Gastrocnemius medialis (tissue), 4 donors: ENCODE data around the gene PTCRA. TPM values are rescaled to one million over a fixed set of nuclear protein-coding genes. Genes with fewer than 3 reads are reported as not detected.

ENCODE experiments used
- ATAC-seq, 2 donors: fragments of 150-250 bp; one replicate each; pipeline ENCODE4 v1.9.1; 2016
- DNase-seq, 2 donors: peaks; one replicate each; pipeline ENCODE4 v3.0.0-alpha.2; 2019
- H3K27ac ChIP-seq, 4 donors: fragments of 200-600 bp; sonication (generic); 1 replicate in 1 of 4; 2 replicates in 3 of 4; pipeline ENCODE4 v1.5.1; 2016 to 2018; ENCODE audit warnings: mild to moderate bottlenecking in 2 of 4, moderate library complexity in 1 of 4
- H3K27me3 ChIP-seq, 3 donors: fragments of 200-600 bp; sonication (generic) in 2 of 3; 1 replicate in 1 of 3; 2 replicates in 2 of 3; pipeline versions ENCODE4 v1.5.1 to v1.6.0; 2016 to 2019; ENCODE audit warnings: mild to moderate bottlenecking in 1 of 3, moderate library complexity in 1 of 3
- H3K36me3 ChIP-seq, 2 donors: fragments of 200-600 bp; sonication (generic) in 1 of 2; one replicate each; pipeline ENCODE4 v1.5.1; 2017 to 2018
- H3K4me1 ChIP-seq, 2 donors: fragments of 200-600 bp; sonication (generic) in 1 of 2; one replicate each; pipeline ENCODE4 v1.5.1; 2016 to 2017; ENCODE audit warnings: mild to moderate bottlenecking in 2 of 2
- H3K4me3 ChIP-seq, 4 donors: fragments of 200-600 bp; sonication (generic) in 3 of 4; 1 replicate in 1 of 4; 2 replicates in 3 of 4; pipeline ENCODE4 v1.5.1; 2016 to 2019; ENCODE audit warnings: mild to moderate bottlenecking in 2 of 4
- H3K9me3 ChIP-seq, 3 donors: fragments of 200-600 bp; sonication (generic) in 2 of 3; 1 replicate in 1 of 3; 2 replicates in 2 of 3; pipeline ENCODE4 v1.5.1; 2016 to 2019
- POLR2A ChIP-seq, 2 donors: fragments of 450-650 bp; IDR thresholded peaks; one replicate each; pipeline ENCODE4 v1.6.1; 2017; ENCODE audit warnings: antibody characterized with exemption in 2 of 2, mild to moderate bottlenecking in 2 of 2, moderate library complexity in 2 of 2
- in situ Hi-C, 4 donors: fragments of 200-750 bp; cut with MboI; loops; one replicate each; pipeline versions ENCODE4 v1.15.0 to v1.8.0; 2017; ENCODE audit warnings: low sequenced_read_pairs in 4 of 4
- intact Hi-C: fragments of 100-400 bp; cut with DNase I; formaldehyde crosslinking; loops from one replicate; pipeline ENCODE4 v1.15.1; 2023; ENCODE audit warnings: low total_unique reads
- total RNA-seq, 4 donors: library from RNA; depleted of rRNA; stranded (reverse); fragments of >200 nt; gene quantifications; one replicate each; pipeline versions ENCODE4 v1.1.0 to v1.2.3, GENCODE V29; 2016
- TF ChIP-seq, protein P1 (sequence below), 5 experiments: fragments of 450-650 bp in 3 of 5; fragments of 200-600 bp in 2 of 5; sonication (generic) in 2 of 5; IDR thresholded peaks in 4 of 5; conservative IDR thresholded peaks in 1 of 5; 1 replicate in 4 of 5; 2 replicates in 1 of 5; pipeline ENCODE4 v1.5.1; 2016 to 2019; ENCODE audit warnings: antibody characterized with exemption in 5 of 5, mild to moderate bottlenecking in 3 of 5, moderate library complexity in 3 of 5

The PTCRA gene
- total RNA-seq, 4 donors from 2014 or later, result not detected

DNA sequence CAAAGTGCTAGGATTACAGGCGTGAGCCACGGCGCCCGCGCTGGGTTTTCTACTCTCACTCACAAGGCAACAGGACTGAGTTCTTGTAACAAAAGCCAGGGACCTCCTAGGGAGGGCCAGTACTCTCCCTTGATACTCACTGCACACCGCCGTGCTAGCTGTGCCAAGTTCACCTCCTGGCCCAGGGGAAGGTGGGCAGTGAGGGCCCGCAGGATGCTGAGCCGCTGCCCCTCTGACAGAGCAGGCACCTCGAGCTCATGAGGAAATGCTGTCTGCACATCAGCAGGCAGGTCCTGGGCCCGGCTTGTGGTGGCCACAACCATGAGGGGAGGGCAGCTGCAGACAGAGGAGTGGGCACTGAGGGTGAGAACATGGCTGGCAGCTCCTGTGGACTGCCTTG lies 51.4 kb downstream of the PTCRA start:
- ATAC-seq, result no peak
- H3K4me3 ChIP-seq, result no peak overlapping the region
- H3K27ac ChIP-seq, result no peak overlapping the region
- peaks cover 0 to 33% of the 10 kb centered on the region in 2 donors for H3K36me3 ChIP-seq
- no peak for TF ChIP-seq POLR2A (IDR thresholded peaks at IDR 0.05)
- TF ChIP-seq, protein P1, sequence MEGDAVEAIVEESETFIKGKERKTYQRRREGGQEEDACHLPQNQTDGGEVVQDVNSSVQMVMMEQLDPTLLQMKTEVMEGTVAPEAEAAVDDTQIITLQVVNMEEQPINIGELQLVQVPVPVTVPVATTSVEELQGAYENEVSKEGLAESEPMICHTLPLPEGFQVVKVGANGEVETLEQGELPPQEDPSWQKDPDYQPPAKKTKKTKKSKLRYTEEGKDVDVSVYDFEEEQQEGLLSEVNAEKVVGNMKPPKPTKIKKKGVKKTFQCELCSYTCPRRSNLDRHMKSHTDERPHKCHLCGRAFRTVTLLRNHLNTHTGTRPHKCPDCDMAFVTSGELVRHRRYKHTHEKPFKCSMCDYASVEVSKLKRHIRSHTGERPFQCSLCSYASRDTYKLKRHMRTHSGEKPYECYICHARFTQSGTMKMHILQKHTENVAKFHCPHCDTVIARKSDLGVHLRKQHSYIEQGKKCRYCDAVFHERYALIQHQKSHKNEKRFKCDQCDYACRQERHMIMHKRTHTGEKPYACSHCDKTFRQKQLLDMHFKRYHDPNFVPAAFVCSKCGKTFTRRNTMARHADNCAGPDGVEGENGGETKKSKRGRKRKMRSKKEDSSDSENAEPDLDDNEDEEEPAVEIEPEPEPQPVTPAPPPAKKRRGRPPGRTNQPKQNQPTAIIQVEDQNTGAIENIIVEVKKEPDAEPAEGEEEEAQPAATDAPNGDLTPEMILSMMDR (IDR thresholded peaks at IDR 0.05 in 4 of 5, conservative IDR thresholded peaks at IDR 0.05 in 1 of 5), result no peak
- no peak for DNase-seq
- no peaks in the 10 kb centered on the region for H3K27me3 ChIP-seq
- H3K4me1 ChIP-seq, result no peaks in the 10 kb centered on the region
- intact Hi-C loops (no loop called here), in situ Hi-C loops (no loop called here)
- H3K9me3 ChIP-seq, result no peaks in the 10 kb centered on the region

DNA sequence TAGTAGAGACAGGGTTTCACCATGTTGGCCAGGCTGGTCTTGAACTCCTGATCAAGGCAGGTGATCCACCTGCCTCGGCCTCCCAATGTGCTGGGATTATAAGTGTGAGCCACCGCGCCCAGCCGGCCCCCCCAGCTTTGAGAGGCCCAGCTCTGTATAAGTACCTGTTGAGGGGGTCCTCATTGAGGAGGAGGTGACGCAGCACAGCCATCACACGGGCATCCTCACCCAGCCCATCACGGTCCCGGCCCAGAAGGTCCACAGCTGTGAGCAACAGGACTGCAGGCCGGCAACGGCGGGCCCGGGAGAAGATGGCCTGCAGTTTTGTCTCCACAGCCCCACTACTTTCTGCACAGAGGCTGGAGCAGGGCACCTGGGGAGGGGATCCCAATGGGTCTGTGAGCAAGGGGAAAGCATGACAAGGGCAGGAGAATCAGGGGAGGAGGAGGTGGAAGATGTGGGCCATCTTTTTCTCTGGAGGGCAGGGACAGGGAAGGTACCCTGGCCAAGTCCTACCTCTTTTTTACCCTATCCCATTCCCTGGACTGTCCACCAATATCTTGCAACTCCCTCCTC lies 52.4 kb downstream of the PTCRA start:
- no peak for TF ChIP-seq POLR2A (IDR thresholded peaks at IDR 0.05)
- TF ChIP-seq, protein P1 (IDR thresholded peaks at IDR 0.05 in 4 of 5, conservative IDR thresholded peaks at IDR 0.05 in 1 of 5), result no peak
- H3K4me1 ChIP-seq, result no peaks in the 10 kb centered on the region
- in situ Hi-C loops, result no loop called here
- no peaks in the 10 kb centered on the region for H3K27me3 ChIP-seq
- H3K4me3 ChIP-seq, result no peak overlapping the region
- no peaks in the 10 kb centered on the region for H3K9me3 ChIP-seq
- H3K36me3 ChIP-seq, result peaks cover 0 to 33% of the 10 kb centered on the region in 2 donors
- ATAC-seq (no peak), DNase-seq (no peak)
- H3K27ac ChIP-seq, result no peak overlapping the region
- intact Hi-C loops, result no loop called here

DNA sequence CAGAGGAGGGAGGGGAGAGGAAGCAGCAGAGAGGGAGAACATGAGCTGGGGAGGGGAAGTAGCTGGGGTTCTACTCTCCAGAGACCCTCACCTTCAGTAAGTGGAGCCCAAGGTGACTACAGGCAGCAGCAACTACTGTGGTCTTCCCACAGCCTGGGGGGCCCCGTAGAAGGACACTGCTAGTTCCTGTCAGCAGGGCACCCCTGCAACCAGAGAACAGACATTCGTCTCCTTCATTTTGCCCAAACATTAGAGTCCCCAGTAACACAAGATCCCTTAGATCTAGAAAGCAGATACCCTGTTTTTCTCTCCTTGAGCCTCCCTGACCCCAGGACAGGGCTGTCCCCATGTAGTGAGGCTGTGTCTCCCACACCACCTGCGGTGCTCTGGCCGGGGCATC lies 52.9 kb downstream of the PTCRA start:
- in situ Hi-C loops, result no loop called here
- intact Hi-C loops, result no loop called here
- peaks cover 0 to 29% of the 10 kb centered on the region in 2 donors for H3K36me3 ChIP-seq

DNA sequence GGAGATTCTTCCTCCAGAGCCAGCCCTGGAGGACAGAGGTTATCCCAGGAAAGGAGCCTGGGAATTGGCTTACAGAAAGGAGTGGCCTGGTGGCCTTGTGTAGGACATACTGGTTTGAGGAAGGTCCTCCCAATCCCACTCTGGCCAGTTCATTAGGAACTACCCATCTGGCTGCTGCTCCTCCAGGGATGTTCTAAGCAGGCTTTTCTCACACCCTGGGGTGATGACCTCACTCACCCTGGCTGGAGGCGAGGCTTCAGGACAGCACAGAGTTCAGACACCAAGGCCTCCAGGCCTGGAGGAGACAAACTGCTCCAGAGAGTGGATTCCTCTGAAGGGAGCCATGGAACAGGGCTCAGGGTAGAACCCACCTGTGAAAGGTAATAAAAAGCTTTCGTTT lies 53.6 kb downstream of the PTCRA start:
- intact Hi-C loops, result no loop called here
- H3K36me3 ChIP-seq, result peaks cover 0 to 23% of the 10 kb centered on the region in 2 donors
- ATAC-seq, result no peak

More for the DNA sequence above, 52.9 kb downstream of the PTCRA start:
- Histone ChIP-seq H3K27ac (no peak overlapping the region), H3K9me3 (no peaks in the 10 kb centered on the region), H3K4me1 (no peaks in the 10 kb centered on the region), H3K4me3 (no peak overlapping the region), H3K27me3 (no peaks in the 10 kb centered on the region)
- TF ChIP-seq, protein P1 (IDR thresholded peaks at IDR 0.05 in 4 of 5, conservative IDR thresholded peaks at IDR 0.05 in 1 of 5), result no peak
- TF ChIP-seq POLR2A (IDR thresholded peaks at IDR 0.05), result no peak
- DNase-seq, result no peak
- no peak for ATAC-seq

More for the DNA sequence above, 53.6 kb downstream of the PTCRA start:
- Histone ChIP-seq H3K4me1 (no peaks in the 10 kb centered on the region), H3K27me3 (no peaks in the 10 kb centered on the region), H3K27ac (no peak overlapping the region), H3K9me3 (no peaks in the 10 kb centered on the region), H3K4me3 (no peak overlapping the region)
- no peak for DNase-seq
- TF ChIP-seq POLR2A (IDR thresholded peaks at IDR 0.05), result no peak
- TF ChIP-seq, protein P1 (IDR thresholded peaks at IDR 0.05 in 4 of 5, conservative IDR thresholded peaks at IDR 0.05 in 1 of 5), result no peak
- in situ Hi-C loops, result no loop called here
